ENCODE data around the gene MLNR.
A peak's percentile ranks its signal among the peaks of the same experiment; 100 is the strongest.

The MLNR gene

GRCh38 chr13:49220036-49220855, at the start of gene MLNR:
Gene MLNR, plus strand, starts transcription at chr13:49220338. Its CDS starts 0 bp downstream, at chr13:49220338.
- peak; percentile 14 to 15 for DNase-seq

DNA sequence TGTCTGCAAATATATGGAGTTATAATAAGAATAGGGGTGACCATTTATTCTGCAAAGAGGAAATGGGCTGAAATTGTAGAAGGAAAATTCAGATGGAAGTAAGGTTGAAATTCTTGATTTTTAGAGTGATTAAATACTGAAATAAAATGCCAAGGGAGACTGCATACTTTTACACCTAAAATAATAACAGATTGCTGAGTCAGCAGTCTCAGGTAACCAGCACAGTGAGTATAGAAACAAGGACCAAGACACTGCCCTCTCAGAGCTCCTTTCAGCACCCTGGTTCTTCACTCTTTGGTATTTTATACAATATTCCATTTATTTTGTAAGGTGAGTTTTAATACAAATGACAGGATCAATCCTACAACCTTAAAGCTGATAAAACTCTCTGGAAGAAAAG, 48.8 kb upstream of the MLNR start:
- no peak for DNase-seq

- DNase-seq: no peak
These were observed 36.3 kb upstream of the MLNR start for GRCh38 chr13:49183672-49184325.

- no peak for DNase-seq
These were observed 35.5 kb upstream of the MLNR start for GRCh38 chr13:49184621-49185020.

- DNase-seq: no peak
These were observed 34.9 kb upstream of the MLNR start for GRCh38 chr13:49185264-49185663.

GRCh38 chr13:49190901-49191300, 29.2 kb upstream of the MLNR start:
- DNase-seq: no peak

- DNase-seq: no peak
These were observed 13.5 kb upstream of the MLNR start for GRCh38 chr13:49206641-49207040.

DNA sequence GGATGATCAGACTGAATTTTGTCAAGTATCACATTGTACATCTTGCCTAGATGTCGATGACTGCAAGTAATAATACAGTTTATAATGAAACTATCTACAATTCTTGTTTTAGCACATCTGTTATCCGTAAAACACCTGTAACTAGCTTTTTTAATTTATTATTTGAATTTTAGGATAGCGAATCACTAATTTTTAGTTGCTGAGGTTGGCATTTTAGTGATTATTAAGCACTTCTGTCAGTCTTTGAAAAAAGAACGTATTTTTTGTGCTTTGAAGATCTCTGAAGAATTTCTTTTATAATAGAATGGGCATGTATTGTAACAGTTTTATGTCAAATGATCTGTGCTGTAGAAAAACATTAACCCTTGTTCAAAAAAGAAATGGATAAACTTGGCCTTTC, 11.5 kb upstream of the MLNR start:
- DNase-seq: no peak

DNA sequence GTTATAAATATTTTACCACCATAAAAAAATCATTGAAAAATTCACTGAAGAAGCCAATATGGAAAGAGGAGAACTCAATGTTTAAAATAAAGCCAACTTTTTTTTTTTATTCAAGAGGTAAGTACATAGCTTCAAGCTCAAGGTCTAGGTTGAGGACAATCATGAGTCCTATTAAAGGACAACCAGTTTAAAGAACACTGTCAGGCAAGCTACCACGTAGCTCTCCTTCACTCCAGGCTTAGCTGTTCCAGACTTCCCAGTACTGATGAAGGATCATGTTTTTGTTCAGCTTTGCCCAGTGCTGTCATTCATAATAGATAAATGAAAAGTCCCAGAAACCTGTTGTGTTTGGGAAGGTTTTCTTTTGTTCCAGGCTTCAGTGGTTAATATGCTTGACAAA, 10.0 kb upstream of the MLNR start:
- DNase-seq: no peak

DNA sequence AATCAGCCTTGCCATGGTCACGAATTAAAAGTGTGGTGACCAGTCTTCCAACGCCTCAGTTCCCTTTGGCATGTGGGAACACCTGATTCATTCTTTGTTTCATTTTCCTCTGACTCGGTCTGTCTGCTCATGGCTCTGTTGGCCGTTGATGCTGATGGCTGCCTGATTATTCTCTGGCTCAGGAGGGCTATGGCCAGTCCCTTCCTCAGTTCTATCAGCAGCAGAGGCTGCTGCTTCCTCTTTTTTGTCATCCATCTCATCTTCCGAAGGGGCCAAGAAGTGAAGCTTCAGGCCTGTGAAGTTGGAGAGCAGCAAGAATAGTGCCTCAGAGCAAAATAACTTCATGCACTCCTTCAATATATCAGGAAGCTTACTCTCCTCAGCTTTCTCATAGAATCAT, 9.5 kb upstream of the MLNR start:
- DNase-seq: no peak

- no peak for DNase-seq
These were observed 6.6 kb upstream of the MLNR start for GRCh38 chr13:49213539-49213938.

GRCh38 chr13:49213997-49214916, 5.9 kb upstream of the MLNR start:
- DNase-seq: no peak

DNA sequence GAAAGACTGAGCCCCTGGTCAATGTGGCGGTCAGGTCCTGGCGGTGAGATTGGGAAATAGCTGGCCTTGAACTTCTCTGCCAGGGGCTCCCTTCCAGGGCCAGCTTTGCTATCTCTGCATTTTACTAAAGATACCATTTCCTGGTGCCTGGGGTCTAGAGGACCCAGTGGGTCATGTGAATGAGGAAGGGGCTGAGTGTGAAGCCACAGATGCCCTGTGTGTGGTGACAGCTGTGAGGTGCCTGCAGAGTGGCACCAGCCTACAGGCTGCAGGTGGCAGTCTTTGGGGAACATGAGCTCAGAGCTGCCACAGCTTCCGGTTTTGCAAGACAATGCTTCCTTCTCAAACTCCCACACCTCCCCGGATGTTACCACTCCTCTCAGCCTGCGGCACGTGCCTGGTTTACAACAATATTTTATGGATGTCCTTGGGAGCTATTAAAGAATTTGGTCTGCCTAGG, 5.2 kb upstream of the MLNR start:
- DNase-seq: peak; percentile 34 to 50

GRCh38 chr13:49216334-49216733, 3.8 kb upstream of the MLNR start:
- DNase-seq: no peak

- DNase-seq: no peak
These were observed 2.1 kb upstream of the MLNR start for GRCh38 chr13:49217962-49218492.

DNA sequence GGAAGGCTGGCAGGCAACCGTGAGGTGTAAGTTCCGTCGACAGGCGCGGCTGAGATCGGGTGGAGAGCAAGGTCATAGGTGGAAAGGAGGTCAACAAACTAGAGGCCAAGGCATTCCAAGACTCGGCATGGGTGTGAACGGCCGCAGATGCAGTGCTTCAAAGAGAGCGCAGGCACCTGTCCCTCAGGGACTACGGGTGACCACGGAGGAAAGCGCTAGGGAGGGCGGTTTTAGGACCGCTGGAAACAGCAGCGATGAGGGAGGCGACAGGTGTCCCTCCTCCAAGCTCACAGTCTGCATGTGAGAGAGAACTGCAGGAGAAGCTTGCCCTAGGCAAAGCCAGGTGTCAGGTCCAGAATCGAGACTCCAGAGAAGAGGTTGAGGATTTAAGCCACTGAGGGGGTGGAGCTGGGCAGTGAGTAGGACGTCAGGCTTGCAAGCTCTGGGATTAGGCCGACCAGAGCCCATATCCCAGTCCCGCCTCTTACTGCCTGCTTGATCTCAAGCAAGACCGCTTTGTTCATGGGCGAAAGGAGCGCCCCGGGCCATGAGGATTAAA, 1.6 kb upstream of the MLNR start:
- no peak for DNase-seq

DNA sequence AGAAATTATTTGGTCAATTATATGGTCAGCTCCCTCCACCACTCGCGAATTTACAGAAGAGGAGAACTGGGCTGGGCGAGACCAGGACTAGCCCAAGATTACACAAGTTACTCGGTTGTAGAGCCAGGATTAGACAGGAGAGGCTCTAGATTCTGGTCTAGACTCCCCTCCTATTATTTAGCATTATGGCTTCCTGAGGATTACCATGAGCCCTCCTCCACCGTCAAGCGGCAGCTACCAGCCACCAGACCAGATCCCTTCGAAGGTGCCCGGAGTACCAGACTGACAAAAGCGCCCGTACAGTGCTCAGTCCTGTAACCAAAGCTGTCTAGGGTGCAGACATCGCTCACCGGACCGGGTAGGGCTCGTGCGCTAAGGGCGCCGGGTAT, 497 bp upstream of the MLNR start:
- DNase-seq: no peak

DNA sequence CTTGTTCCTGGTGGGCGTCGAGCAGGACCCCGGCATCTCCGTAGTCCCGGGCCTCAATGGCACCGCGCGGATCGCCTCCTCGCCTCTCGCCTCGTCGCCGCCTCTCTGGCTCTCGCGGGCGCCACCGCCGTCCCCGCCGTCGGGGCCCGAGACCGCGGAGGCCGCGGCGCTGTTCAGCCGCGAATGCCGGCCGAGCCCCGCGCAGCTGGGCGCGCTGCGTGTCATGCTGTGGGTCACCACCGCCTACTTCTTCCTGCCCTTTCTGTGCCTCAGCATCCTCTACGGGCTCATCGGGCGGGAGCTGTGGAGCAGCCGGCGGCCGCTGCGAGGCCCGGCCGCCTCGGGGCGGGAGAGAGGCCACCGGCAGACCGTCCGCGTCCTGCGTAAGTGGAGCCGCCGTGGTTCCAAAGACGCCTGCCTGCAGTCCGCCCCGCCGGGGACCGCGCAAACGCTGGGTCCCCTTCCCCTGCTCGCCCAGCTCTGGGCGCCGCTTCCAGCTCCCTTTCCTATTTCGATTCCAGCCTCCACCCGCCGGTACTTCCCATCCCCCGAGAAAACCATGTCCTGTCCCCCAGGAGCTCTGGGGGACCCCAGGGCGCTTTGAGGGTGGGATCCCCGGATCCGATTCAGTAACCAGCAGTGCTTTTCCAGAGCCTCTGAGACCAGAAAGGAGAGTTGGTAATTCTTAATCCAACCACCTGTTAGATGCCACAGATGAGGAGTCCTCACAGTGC, 885 bp downstream of the MLNR start:
- no peak for DNase-seq

DNA sequence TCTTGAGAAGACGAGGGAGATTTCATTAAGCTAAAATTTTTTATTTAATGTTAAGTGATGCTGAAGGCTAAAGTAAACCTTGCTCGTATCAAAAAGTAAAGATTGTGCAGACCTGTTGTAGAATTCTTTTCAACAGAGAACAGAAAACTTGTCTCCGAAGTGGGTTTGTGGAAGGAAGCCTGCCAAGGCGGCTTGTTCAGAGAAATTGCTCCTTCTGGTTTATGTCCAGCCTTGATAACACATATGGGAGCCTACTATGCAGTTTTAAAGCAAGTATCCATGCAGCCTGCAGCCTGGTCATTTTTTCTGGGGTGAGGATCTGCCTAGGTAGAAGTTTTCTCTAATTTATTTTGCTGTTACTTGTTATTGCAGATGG, 1.4 kb downstream of the MLNR start:
- no peak for DNase-seq

DNA sequence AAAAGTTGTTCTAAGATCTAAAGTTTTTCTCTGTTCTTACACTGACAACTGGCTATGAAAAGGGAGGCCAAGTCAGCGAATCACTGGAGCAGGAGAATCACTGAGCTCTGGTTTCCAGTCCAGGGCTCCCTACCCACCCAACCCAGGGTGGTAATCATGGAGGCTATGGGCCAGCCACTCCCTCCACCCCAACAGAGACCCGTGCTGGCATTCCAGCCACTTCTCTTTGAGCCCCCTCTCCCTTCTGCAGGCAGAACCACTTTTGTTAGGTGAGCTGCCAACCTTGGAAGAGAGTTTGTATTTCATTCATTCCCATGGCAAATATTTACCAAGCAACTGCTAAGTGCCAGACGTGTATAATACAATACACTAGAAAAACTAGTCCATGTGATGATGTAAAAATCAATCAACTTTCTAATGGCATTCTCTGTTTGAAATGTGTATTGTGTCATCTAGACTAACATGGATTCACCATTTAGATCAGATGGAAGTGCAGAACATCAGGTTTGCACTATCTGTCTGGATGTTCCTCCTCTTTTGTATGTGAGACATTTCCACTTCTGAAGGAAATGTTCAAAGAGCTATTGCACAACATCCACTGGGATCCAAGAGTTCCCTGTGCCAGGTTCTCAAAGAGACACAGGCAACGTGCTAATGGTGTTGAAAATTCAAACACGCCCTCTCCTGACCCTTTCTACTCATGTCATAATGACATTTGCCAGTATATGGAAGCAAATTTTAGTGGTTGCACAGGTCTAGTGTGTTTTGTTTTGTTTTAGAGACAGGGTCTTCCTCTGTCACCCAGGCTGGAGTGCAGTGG, 5.3 kb downstream of the MLNR start:
- DNase-seq: no peak

GRCh38 chr13:49226613-49227012, 6.5 kb downstream of the MLNR start:
- DNase-seq: no peak
